Small intestine (tissue), 7 donors: Measurements from ENCODE around the gene PLXDC2. TPM values are rescaled to one million over a fixed set of nuclear protein-coding genes. Genes with fewer than 3 reads are reported as not detected.

Experiments used
- DNase-seq, 2 donors: peaks; one replicate each; pipeline versions ENCODE4 v3.0.0 to v3.0.0-alpha.2; 2013
- FAIRE-seq: peaks from 2 replicates; lab custom pipeline; 2012; peaks lifted over from hg19 to GRCh38; lab: Jason Lieb, UNC
- H3K27ac ChIP-seq, 3 donors: one replicate each; pipeline ENCODE4 v1.5.1; 2013; ENCODE audit warnings: low read length in 2 of 3, mild to moderate bottlenecking in 2 of 3, control low read depth in 1 of 3, inconsistent platforms in 1 of 3, low read depth in 1 of 3, moderate library complexity in 1 of 3
- H3K27me3 ChIP-seq, 3 donors: one replicate each; pipeline ENCODE4 v1.6.1; 2013; ENCODE audit warnings: low read length in 3 of 3, inconsistent platforms in 1 of 3; ENCODE audit not compliant: control insufficient read depth in 3 of 3, insufficient read depth in 3 of 3
- H3K36me3 ChIP-seq, 3 donors: one replicate each; pipeline ENCODE4 v1.6.1; 2013; ENCODE audit warnings: low read length in 3 of 3, inconsistent platforms in 1 of 3, low read depth in 1 of 3, mild to moderate bottlenecking in 1 of 3, moderate library complexity in 1 of 3; ENCODE audit not compliant: control insufficient read depth in 3 of 3, insufficient read depth in 2 of 3
- H3K4me1 ChIP-seq, 3 donors: one replicate each; pipeline ENCODE4 v1.6.1; 2013; ENCODE audit warnings: low read length in 2 of 3, inconsistent platforms in 1 of 3, low read depth in 1 of 3, mild to moderate bottlenecking in 1 of 3, moderate library complexity in 1 of 3; ENCODE audit not compliant: control insufficient read depth in 3 of 3, insufficient read depth in 2 of 3
- H3K4me3 ChIP-seq, 3 donors: one replicate each; pipeline ENCODE4 v1.5.1; 2013; ENCODE audit warnings: low read length in 3 of 3, control low read depth in 1 of 3, inconsistent platforms in 1 of 3, low read depth in 1 of 3, mild to moderate bottlenecking in 1 of 3, moderate library complexity in 1 of 3
- H3K9me3 ChIP-seq, 2 donors: one replicate each; pipeline ENCODE4 v1.6.1; 2013; ENCODE audit warnings: low read depth in 1 of 2, low read length in 1 of 2; ENCODE audit not compliant: control insufficient read depth in 2 of 2, insufficient read depth in 1 of 2
- WGBS, 3 donors: extraction: QIAGEN DNeasy Blood & Tissue Kit; methylation state at CpG; one replicate each; pipeline ENCODE4 v1.1.7; 2013; 5-methylcytosine and 5-hydroxymethylcytosine counted together
- polyA plus RNA-seq, 4 donors: library from polyadenylated mRNA; stranded (reverse) in 3 of 4; unstranded in 1 of 4; fragments of 200-250 nt in 3 of 4; fragments of 120-200 nt in 1 of 4; gene quantifications; one replicate each; pipeline versions ENCODE4 v1.2.1 to v1.2.3, GENCODE V29; 2013
- donor health status: healthy with polysubstance abuse.
- donor health status: control.
- donor health status: control.
- donor health status: Bipolar disorder and iron deficiency.
- donor health status: healthy.

The PLXDC2 gene
- polyA plus RNA-seq, 4 donors = 0.81 to 18.3 (median 3.4) TPM

- Histone ChIP-seq H3K4me1 (peaks cover 0 to 16% (median 2%) of the 10 kb centered on the region in 3 donors), H3K9me3 (no peaks in the 10 kb centered on the region), H3K27ac (no peak overlapping the region), H3K4me3 (no peak overlapping the region), H3K36me3 (no peaks in the 10 kb centered on the region), H3K27me3 (no peaks in the 10 kb centered on the region)
- no peak for FAIRE-seq
- no peak for DNase-seq
- WGBS, 3 donors = 70 to 94% (median 93%) methylated on average over 4 of the region's 4 CpGs
These were observed 108.8 kb downstream of the PLXDC2 start for GRCh38 chr10:19925064-19925463.

- Histone ChIP-seq H3K9me3 (no peaks in the 10 kb centered on the region), H3K4me1 (peaks cover 0 to 10% (median 4%) of the 10 kb centered on the region in 3 donors), H3K4me3 (no peak overlapping the region), H3K27me3 (no peaks in the 10 kb centered on the region), H3K27ac (peak overlapping the region in 1 of 3 donors; percentile 39), H3K36me3 (no peaks in the 10 kb centered on the region)
- 76 to 87% (median 80%) methylated on average over 7 of the region's 7 CpGs for WGBS, 3 donors
- DNase-seq (no peak), FAIRE-seq (no peak)
These were observed 112.7 kb downstream of the PLXDC2 start for GRCh38 chr10:19928936-19929335.

GRCh38 chr10:19929506-19930140 is 113.4 kb downstream of the PLXDC2 start:
- no peaks in the 10 kb centered on the region for H3K27me3 ChIP-seq
- H3K27ac ChIP-seq = peak overlapping the region in 1 of 3 donors; percentile 39
- WGBS, 3 donors = 20 to 29% (median 24%) methylated on average over 3 of the region's 3 CpGs
- H3K4me3 ChIP-seq = no peak overlapping the region
- no peaks in the 10 kb centered on the region for H3K9me3 ChIP-seq
- DNase-seq (peak; percentile 55 to 82), FAIRE-seq (peak; percentile 70)
- no peaks in the 10 kb centered on the region for H3K36me3 ChIP-seq
- H3K4me1 ChIP-seq = peaks cover 0 to 10% (median 4%) of the 10 kb centered on the region in 3 donors

GRCh38 chr10:19930936-19931893 is 115.0 kb downstream of the PLXDC2 start:
- H3K4me3 ChIP-seq = no peak overlapping the region
- no peaks in the 10 kb centered on the region for H3K9me3 ChIP-seq
- H3K36me3 ChIP-seq = peaks cover 0 to 2% (median 0%) of the 10 kb centered on the region in 3 donors
- DNase-seq (peak in 1 of 2 donors; percentile 47), FAIRE-seq (no peak)
- H3K27ac ChIP-seq = peak overlapping the region in 1 of 3 donors; percentile 58
- no peaks in the 10 kb centered on the region for H3K27me3 ChIP-seq
- H3K4me1 ChIP-seq = peaks cover 0 to 10% (median 4%) of the 10 kb centered on the region in 3 donors
- WGBS, 3 donors = 48 to 63% (median 54%) methylated on average over 12 of the region's 12 CpGs

GRCh38 chr10:19931894-19932590 is 115.8 kb downstream of the PLXDC2 start:
- Histone ChIP-seq H3K27ac (no peak overlapping the region), H3K4me1 (peaks cover 0 to 10% (median 4%) of the 10 kb centered on the region in 3 donors), H3K36me3 (peaks cover 0 to 2% (median 0%) of the 10 kb centered on the region in 3 donors), H3K9me3 (no peaks in the 10 kb centered on the region), H3K27me3 (no peaks in the 10 kb centered on the region), H3K4me3 (no peak overlapping the region)
- WGBS, 3 donors = 66 to 85% (median 70%) methylated on average over 4 of the region's 4 CpGs
- DNase-seq (no peak), FAIRE-seq (no peak)

GRCh38 chr10:19932806-19933371 is 116.7 kb downstream of the PLXDC2 start:
- DNase-seq (no peak), FAIRE-seq (no peak)
- Histone ChIP-seq H3K27me3 (no peaks in the 10 kb centered on the region), H3K4me1 (peaks cover 0 to 10% (median 4%) of the 10 kb centered on the region in 3 donors), H3K27ac (no peak overlapping the region), H3K9me3 (no peaks in the 10 kb centered on the region), H3K4me3 (no peak overlapping the region), H3K36me3 (peaks cover 0 to 2% (median 0%) of the 10 kb centered on the region in 3 donors)
- WGBS, 3 donors = 86 to 94% (median 94%) methylated on average over 5 of the region's 5 CpGs

- Histone ChIP-seq H3K4me1 (peaks cover 0 to 10% (median 4%) of the 10 kb centered on the region in 3 donors), H3K4me3 (no peak overlapping the region), H3K27ac (no peak overlapping the region), H3K36me3 (peaks cover 0 to 2% (median 0%) of the 10 kb centered on the region in 3 donors), H3K27me3 (no peaks in the 10 kb centered on the region), H3K9me3 (no peaks in the 10 kb centered on the region)
- FAIRE-seq (no peak), DNase-seq (no peak)
- WGBS, 3 donors = 95 to 96% (median 95%) methylated on average over 3 of the region's 3 CpGs
These were observed 117.5 kb downstream of the PLXDC2 start for GRCh38 chr10:19933772-19934171.
